Body of pancreas (tissue), 4 donors: Measurements from ENCODE around the gene TCHP. TPM values are rescaled to one million over a fixed set of nuclear protein-coding genes. Genes with fewer than 3 reads are reported as not detected.

ENCODE experiments used
- ATAC-seq: fragments of 150-250 bp; one replicate; pipeline ENCODE4 v1.9.1; 2016
- DNase-seq, 4 donors: peaks; one replicate each; pipeline ENCODE4 v3.0.0-alpha.2; 2019
- H3K27ac ChIP-seq, 4 donors: fragments of 200-600 bp; sonication (generic); 1 replicate in 3 of 4; 2 replicates in 1 of 4; pipeline versions ENCODE4 v1.5.1 to v1.6.1; 2016 to 2019; ENCODE audit warnings: mild to moderate bottlenecking in 1 of 4, mixed read lengths in 1 of 4, moderate library complexity in 1 of 4
- H3K27me3 ChIP-seq, 2 donors: fragments of 200-600 bp; sonication (generic); one replicate each; pipeline ENCODE4 v1.6.0; 2016; ENCODE audit warnings: mild to moderate bottlenecking in 1 of 2
- H3K36me3 ChIP-seq, 2 donors: fragments of 200-600 bp; sonication (generic); replicated peaks in 1 of 2; 2 replicates each; pipeline ENCODE4 v1.5.1; 2016; ENCODE audit warnings: low read depth in 2 of 2; ENCODE audit not compliant: insufficient read depth in 1 of 2
- H3K4me1 ChIP-seq: fragments of 200-600 bp; sonication (generic); one replicate; pipeline ENCODE4 v1.6.0; 2016
- H3K4me3 ChIP-seq, 2 donors: fragments of 200-600 bp; sonication (generic); 1 replicate in 1 of 2; 2 replicates in 1 of 2; pipeline ENCODE4 v1.5.1; 2016 to 2019
- H3K9me3 ChIP-seq, 3 donors: fragments of 200-600 bp; sonication (generic); 1 replicate in 2 of 3; 2 replicates in 1 of 3; pipeline ENCODE4 v1.5.1; 2016
- CTCF ChIP-seq, 7 experiments: fragments of 450-650 bp in 4 of 7; fragments of 200-600 bp in 3 of 7; sonication (generic) in 3 of 7; IDR thresholded peaks; one replicate each; pipeline ENCODE4 v1.5.1; 2016 to 2019; ENCODE audit warnings: antibody characterized with exemption in 7 of 7
- POLR2A ChIP-seq, 3 donors: fragments of 450-650 bp; IDR thresholded peaks; one replicate each; pipeline ENCODE4 v1.6.1; 2016; ENCODE audit warnings: antibody characterized with exemption in 3 of 3, mild to moderate bottlenecking in 2 of 3
- WGBS, 2 donors: methylation state at CpG; one replicate each; pipeline ENCODE4 v1.1.5; 2017; 5-methylcytosine and 5-hydroxymethylcytosine counted together
- intact Hi-C: fragments of 100-400 bp; cut with DNase I; formaldehyde crosslinking; loops from one replicate; pipeline ENCODE4 v1.15.1; 2023
- total RNA-seq, 2 donors: library from RNA; depleted of rRNA; stranded (reverse); fragments of >200 nt; gene quantifications; one replicate each; pipeline ENCODE4 v1.1.0, GENCODE V29; 2016

TCHP gene
- total RNA-seq, 2 donors from 2014 or later: 29.3 to 72.2 TPM

GRCh38 chr12:109878749-109879148 is 21.3 kb upstream of the TCHP start:
- TF ChIP-seq CTCF (IDR thresholded peaks at IDR 0.05) (no peak), POLR2A (IDR thresholded peaks at IDR 0.05) (no peak)
- ATAC-seq (no peak), DNase-seq (no peak)
- H3K9me3 ChIP-seq: no peaks in the 10 kb centered on the region
- intact Hi-C loops: no loop called here
- H3K36me3 ChIP-seq: no peaks in the 10 kb centered on the region
- peaks cover 38% of the 10 kb centered on the region for H3K4me1 ChIP-seq
- no peak overlapping the region for H3K27ac ChIP-seq
- no peak overlapping the region for H3K4me3 ChIP-seq
- H3K27me3 ChIP-seq: no peaks in the 10 kb centered on the region
- 54 to 56% methylated on average over 7 of the region's 7 CpGs for WGBS, 2 donors

GRCh38 chr12:109879351-109880042 is 20.6 kb upstream of the TCHP start:
- H3K27ac ChIP-seq: peak overlapping the region; percentile 34 to 76 (median 55)
- 7 to 9% methylated on average over 10 to 13 of the region's 13 CpGs for WGBS, 2 donors
- no peaks in the 10 kb centered on the region for H3K9me3 ChIP-seq
- H3K4me1 ChIP-seq: peaks cover 38% of the 10 kb centered on the region
- no peaks in the 10 kb centered on the region for H3K36me3 ChIP-seq
- peak in 3 of 4 donors; percentile 22 to 26 (median 24) for DNase-seq
- no peaks in the 10 kb centered on the region for H3K27me3 ChIP-seq
- intact Hi-C loops: no loop called here
- no peak for ATAC-seq
- peak in 1 of 7 experiments; percentile 1 for TF ChIP-seq CTCF (IDR thresholded peaks at IDR 0.05)
- TF ChIP-seq POLR2A (IDR thresholded peaks at IDR 0.05): no peak
- H3K4me3 ChIP-seq: peak overlapping the region; percentile 52 to 60

- no peaks in the 10 kb centered on the region for H3K36me3 ChIP-seq
- 0 to 1% methylated on average over 9 to 59 of the region's 92 CpGs for WGBS, 2 donors
- intact Hi-C loops: no loop called here
- no peaks in the 10 kb centered on the region for H3K9me3 ChIP-seq
- peak within 1 kb of the TSS; percentile 34 to 76 (median 55) for H3K27ac ChIP-seq
- H3K4me1 ChIP-seq: peaks cover 35% of the 10 kb centered on the region
- ATAC-seq (peak; percentile 96), DNase-seq (peak; percentile 86 to 91 (median 88))
- no peaks in the 10 kb centered on the region for H3K27me3 ChIP-seq
- H3K4me3 ChIP-seq: peak within 1 kb of the TSS; percentile 52 to 60
- TF ChIP-seq CTCF (IDR thresholded peaks at IDR 0.05): peak in 4 of 7 experiments; percentile 73 to 100 (median 94)
- TF ChIP-seq POLR2A (IDR thresholded peaks at IDR 0.05): peak in 2 of 3 donors; percentile 46 to 51
Measured at GRCh38 chr12:109880043-109880931, 19.8 kb upstream of the TCHP start, which contains the start of gene GLTP. GLTP (minus strand) TSS chr12:109880541; CDS start chr12:109880374, 167 bp downstream.

GRCh38 chr12:109880938-109881337 is 19.1 kb upstream of the TCHP start:
- ATAC-seq (peak; percentile 8), DNase-seq (no peak)
- Histone ChIP-seq H3K4me3 (peak overlapping the region in 1 of 2 donors; percentile 42), H3K4me1 (peaks cover 28% of the 10 kb centered on the region), H3K9me3 (no peaks in the 10 kb centered on the region), H3K36me3 (no peaks in the 10 kb centered on the region), H3K27ac (peak overlapping the region in 2 of 4 donors; percentile 40 to 55), H3K27me3 (no peaks in the 10 kb centered on the region)
- intact Hi-C loops: no loop called here
- WGBS, 2 donors: 13 to 16% methylated on average over 9 of the region's 9 CpGs
- TF ChIP-seq POLR2A (IDR thresholded peaks at IDR 0.05) (no peak), CTCF (IDR thresholded peaks at IDR 0.05) (no peak)
